HG03095 (cell line): Measurements from ENCODE around the gene OTOP3.
"Not testable (repeated sequence)": the region's sequence is repeated elsewhere in the genome, so short reads cannot be mapped to it uniquely, and the experiment has no call there.

Experiments
- ATAC-seq: cut with Tn5 transposase; IDR thresholded peaks from one replicate; pipeline ENCODE4 v1.9.1; 2021; ENCODE audit warnings: moderate library complexity; ENCODE audit not compliant: unreplicated experiment

Gene OTOP3

DNA sequence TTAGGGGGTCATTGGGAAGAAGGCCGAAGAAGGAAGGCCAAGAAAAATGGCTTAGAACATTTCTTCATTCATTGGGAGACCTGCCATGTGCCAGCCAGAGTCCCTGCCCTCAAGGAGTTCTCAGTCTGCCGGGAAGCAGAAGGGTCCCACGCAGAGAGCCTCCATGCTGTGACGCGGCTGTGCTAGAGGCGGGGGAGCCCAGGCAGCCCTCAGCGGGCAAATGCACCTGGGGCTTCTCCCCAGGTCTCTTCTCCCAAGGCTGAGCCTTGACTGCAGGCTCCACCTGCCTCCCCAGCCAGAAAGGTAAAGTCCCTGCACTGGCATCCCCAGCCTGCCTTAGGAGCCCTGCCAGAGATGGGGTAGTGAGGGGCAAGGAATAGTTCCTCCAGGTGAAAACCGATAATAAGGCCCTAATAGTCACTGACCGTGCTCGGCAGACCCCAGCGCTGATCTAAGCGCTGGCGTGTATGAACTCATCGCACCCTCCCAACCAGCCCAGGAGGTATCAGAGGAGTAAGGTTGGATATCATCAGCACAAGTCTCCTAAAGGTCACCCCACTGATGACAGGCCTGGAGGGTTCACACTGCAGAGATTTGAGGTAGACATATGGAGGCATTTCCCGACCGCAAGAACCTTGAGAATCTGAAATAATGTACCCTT lies 45.8 kb downstream of the OTOP3 start:
- no peak for ATAC-seq

DNA sequence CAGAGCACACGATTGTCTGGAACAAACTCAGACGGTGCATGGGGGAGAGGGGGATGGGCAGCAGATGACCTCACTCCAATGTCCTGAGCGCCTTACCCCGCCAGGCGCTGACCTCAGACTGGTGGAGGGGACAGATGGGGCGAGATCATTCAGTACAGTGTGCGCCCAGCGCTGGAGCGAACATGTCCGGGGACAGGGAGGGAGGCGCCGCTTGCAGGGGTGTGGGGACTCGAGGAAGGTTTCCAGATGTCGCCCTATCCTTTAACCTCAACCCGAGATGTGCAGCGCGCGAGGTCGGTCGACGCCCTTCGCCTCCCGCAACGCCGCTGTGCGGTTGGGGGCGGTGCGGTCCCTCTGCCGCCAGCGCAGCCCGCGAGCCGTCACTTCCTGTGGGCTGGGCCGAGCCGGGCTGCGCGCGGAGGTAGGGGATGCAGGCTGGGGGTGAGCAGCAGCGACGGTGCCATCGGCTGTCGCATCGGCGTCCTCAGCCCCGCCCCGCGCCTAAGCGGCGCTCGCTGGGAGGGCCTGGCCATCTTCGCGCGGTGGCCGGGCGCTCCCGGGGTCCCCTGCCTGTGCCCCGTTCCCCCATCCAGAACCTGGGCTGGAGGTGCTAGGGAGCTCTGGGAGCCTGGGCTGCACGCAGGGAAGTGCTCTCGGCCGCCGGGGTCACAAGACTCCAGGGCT lies 46.4 kb downstream of the OTOP3 start:
- ATAC-seq = no peak

DNA sequence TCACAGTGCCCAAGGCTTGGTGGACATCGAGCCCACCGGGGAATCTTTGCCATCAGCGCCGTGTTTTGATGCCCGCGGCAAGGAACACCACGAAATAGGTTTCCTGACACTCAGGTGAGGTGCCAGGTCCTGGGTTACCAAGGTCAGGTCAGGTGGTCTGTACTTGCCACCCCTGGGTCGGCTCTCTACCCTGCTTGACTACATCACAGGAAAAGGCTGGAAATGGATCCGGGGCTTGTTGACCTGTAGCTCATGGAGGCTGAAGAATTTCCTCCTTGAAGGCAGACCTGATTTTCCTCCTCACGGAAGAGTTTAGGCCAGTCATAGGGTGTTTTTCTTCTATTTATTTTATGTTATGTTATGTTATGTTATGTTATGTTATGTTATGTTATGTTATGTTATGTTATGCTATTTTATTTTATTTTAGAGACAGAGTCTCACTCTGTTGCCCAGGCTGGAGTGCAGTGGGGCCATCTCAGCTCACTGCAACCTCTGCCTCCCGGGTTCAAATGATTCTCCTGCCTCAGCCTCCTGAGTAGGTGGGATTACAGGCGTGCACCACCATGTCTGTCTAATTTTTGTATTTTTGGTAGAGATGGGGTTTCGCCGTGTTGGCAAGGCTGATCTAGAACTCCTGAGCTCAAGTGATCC lies 47.1 kb downstream of the OTOP3 start:
- not testable (repeated sequence) for ATAC-seq

DNA sequence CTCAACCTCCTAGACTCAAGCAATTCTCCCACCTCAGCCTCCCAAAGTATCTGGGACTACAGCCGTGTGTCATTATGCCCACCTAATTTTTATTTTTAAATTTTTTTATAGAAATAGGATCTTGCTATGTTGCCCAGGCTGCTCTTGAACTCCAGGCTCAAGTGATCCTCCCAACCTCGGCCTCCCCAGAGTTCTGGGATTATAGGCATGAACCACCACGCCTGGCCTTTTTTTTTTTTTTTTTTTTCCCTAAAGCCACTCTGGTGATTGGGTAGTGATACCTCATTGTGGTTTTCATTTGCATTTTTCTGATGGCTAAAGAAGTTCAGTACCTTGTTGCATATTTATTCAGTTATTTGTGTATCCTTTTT lies 50.5 kb downstream of the OTOP3 start:
- ATAC-seq = no peak

DNA sequence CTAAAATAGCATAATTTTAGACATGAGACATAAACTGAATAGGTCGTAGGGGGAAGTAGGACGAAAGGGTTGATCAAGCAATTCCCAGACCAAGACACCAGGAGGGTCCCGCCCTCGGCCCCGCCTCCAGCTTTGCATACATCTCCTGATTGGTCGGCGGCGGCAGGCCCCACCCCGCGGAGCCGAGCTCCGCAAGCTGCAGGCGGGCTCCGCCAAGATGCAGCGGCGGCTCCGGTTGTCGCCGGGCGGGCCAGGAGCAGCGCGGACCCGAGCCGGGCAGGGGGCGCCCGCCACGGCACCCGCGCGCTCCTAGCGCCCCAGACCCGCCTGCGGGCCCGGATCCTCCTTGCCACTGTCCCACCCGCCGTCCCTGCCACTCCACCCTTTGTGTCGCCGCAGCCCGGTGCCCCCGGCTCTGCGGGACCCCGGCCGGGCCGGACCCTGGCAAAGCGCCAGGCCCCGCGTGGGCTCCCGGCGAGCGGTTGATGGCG lies 51.8 kb downstream of the OTOP3 start, which contains the start of gene CDR2L:
Gene CDR2L, plus strand, starts transcription at position 215 of the 491 bp plus-strand sequence. CDS start 412 bp downstream, outside the sequence.
- peak; percentile 94 for ATAC-seq

DNA sequence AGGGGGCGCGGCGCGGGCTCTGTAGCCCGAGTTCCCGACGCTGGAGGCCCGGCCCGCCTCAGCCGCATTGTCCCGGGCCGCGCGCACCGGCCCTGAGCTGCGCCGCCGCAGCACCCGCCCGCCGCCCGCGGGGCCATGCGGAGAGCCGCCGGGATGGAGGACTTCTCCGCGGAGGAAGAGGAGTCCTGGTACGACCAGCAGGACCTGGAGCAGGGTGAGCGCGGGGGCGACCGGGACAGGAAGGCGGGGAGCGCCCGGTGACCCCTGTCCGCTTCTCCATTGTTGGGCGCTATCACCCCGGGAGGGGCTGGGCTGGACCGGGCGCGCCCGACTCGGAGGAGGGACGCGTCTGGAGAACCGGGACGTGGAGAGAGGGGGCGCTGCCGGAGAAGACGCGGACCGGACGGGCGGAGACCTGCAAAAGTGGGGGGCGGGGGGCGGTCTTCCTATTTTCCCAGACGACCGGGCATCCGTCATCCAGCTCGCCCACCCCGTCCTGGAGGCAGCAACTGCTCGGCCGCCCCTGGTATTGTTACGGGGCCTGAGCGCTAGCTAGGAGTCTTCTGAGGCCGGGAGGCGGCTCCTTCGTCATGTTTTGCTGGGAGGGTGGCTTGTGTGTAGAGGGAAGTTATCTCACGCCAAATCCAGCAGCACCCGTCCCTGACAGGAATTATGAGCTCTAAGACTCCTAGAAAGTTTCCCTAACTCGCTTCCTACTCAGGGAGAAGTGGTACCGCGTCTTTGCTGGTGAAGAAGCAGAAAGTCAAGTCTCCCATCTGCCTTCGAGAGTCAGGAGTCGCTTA lies 52.4 kb downstream of the OTOP3 start:
- peak; percentile 11 for ATAC-seq

DNA sequence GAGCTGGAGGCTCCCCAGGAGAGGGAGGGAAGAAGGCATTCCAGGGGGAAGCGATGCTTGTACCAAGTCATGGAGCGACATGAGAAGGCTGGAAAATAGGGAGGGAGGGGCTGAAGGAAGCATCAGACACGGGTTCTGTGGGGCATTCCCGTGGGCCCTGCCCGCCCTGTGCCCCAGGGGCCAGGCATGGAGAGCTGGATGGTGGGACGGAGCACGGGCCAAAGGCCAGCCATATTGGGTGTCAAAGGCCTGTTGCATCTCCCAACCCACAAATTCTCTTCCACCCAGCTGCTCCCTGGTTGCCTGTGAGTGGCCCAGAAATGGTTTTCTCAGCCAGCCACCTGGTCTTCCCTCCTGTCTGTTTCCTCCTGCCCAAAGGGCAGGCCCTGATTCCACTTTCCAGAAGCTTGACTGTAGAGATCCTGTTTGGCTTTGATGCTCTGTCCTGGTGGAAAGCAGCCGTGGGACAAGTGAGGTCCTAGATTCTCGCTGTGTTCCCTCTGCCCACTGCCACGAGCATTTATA lies 54.9 kb downstream of the OTOP3 start:
- no peak for ATAC-seq

DNA sequence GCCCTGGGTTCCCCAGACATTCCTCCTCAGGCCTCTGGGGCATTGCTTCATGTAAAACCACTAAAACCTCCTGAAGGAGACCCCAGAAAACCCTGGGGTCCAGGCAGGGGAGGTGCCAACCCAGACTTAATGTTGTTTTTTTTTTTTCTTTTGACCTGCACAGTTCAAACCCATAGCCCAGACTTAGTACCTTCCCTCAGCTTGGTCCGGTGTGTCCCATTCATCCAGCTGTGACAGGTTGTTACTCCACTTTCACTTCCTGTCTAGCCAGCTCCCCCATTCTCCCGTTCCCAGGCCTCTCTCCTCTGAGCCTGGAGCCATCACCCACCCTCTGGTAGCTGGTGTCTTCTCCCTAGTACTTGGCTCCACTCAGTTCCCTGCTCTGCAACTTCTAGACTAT lies 56.5 kb downstream of the OTOP3 start:
- no peak for ATAC-seq

DNA sequence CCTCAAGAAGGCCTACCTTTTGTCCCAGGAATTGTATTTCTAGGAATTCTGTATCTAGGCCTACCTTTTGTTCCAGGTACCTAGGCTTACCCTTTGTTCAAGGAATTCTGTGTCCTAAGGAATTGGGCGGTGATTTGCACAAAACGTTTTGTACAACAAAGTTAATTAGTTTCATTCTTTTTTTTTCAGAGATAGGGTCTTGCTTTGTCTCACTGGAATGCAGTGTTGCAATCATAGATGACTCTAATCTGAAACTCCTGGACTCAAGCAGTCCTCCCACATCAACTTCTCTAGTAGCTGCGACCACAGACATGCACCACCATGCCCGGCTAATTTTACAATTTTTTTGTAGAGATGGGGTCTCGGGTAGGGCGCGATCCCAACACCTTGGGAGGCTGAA lies 58.7 kb downstream of the OTOP3 start:
- no peak for ATAC-seq

DNA sequence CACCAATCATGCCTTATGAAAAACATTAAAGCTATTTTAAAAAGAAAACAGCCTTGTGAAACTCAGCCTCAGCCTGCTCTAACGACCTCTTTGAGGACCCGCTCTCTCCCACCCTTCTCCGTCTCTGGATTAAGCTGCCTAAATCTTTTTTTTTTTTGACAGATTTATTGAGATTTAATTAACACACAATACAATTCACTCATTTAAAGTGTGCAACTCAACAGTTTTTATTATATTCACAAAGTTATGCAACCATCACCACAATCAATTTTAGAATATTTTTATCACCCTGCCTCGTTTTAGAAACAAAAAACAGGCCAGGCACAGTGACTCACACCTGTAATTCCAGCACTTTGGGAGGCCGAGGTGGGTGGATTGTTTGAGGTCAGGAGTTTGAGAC lies 60.1 kb downstream of the OTOP3 start:
- no peak for ATAC-seq

DNA sequence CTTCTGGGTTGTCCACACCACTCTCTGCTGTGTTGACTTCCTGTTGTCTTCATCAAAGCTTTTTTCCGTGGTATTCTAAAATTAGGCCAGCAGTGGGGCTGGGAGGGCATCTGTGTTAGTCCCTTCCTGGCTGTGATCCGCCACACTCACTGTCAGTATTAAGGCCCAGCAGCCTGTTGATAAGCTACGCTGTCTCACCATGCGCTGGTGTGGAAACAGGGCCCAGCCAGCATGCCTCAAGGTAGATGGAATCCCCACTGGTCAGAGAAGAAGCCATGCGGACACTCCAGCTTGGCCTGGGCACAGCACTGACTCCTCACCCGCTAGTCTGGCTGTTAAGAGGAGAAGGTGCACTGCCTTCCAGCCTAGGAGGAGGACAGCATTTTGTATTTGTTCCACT lies 63.1 kb downstream of the OTOP3 start:
- no peak for ATAC-seq

DNA sequence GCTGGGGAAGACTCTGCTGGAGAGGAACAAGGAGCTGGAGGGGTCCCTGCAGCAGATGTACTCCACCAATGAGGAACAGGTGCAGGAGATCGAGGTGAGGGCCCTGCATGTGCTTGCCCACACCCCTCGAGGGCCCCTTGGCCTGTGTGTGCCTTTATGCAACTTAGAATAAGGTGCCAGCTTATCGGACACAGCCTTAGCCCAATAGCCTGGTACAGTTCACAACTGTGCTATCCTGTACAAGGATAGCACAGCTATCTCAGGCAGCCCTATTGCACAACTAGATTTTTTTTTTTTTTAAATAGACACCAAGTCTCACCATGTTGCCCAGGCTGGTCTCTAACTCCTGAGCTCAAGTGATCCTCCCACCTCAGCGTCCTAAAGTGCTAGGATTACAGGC lies 63.8 kb downstream of the OTOP3 start:
- ATAC-seq = no peak
